ENCODE measurements around the gene HYAL4. TPM values are rescaled to one million over a fixed set of nuclear protein-coding genes. Genes with fewer than 3 reads are reported as not detected.

HYAL4 gene
- total and polyA plus RNA-seq, 2 of the 13 experiments (the other 11 are each of a cell fraction or from before 2014, with no cell fraction given): not detected

- POLR2A ChIA-PET: no interaction called here
- ATAC-seq (no peak), FAIRE-seq (no peak), DNase-seq (ENCODE audit: low spot score) (no peak)
- no peak overlapping the region for H3K4me3 ChIP-seq (replicated peaks in 1 of 3; ENCODE audit: insufficient read depth in 1 of 3, low read depth in 2 of 3, low read length in 3 of 3)
- no peaks in the 10 kb centered on the region for H3K79me2 ChIP-seq (ENCODE audit: insufficient read depth, low read length)
- no peaks in the 10 kb centered on the region for H3K27me3 ChIP-seq (ENCODE audit: control insufficient read depth in 1 of 2, insufficient read depth in 2 of 2, low read length in 2 of 2)
- 35% methylated on average over 3 of the region's 3 CpGs for WGBS (ENCODE audit: low lambda C conversion rate)
- TF ChIP-seq ZNF101 (CRISPR knock-in tag; IDR thresholded peaks at IDR 0.05; ENCODE audit: borderline replicate concordance, low read depth) (no peak), RAD51 (IDR thresholded peaks at IDR 0.05; ENCODE audit: borderline replicate concordance) (no peak)
- no peaks in the 10 kb centered on the region for H3K4me1 ChIP-seq (ENCODE audit: insufficient read depth, low read length)
- no peaks in the 10 kb centered on the region for H4K20me1 ChIP-seq (ENCODE audit: insufficient read depth, low read length)
- H3K36me3 ChIP-seq (replicated peaks in 1 of 2; ENCODE audit: control insufficient read depth in 1 of 2, insufficient read depth in 2 of 2, low read length in 2 of 2): no peaks in the 10 kb centered on the region
- H2AFZ ChIP-seq (ENCODE audit: low read length): no peak overlapping the region
- CTCF ChIA-PET (ENCODE audit: low intra/inter-chr PET ratio, low total read pairs): interaction anchor here (2.2 to 2.3 kb wide), 2 partner anchors 66 to 182 kb away, joined by 16 to 22 read pairs; no protein-coding TSS in a partner anchor
- intact Hi-C loops (cut with micrococcal nuclease; ENCODE audit: unreplicated experiment) (loop anchor here (2.0 kb wide), 1 partner anchor 182 kb away; no protein-coding TSS in a partner anchor), in situ Hi-C loops (cut with HindIII; ENCODE audit: extremely low pct_ligation_motif_present, low pct_unique_long_range_greater_than_20kb) (loop anchor here (5.0 to 10.0 kb wide), 2 partner anchors 177 to 230 kb away; no protein-coding TSS in a partner anchor)
- H3K9ac ChIP-seq (ENCODE audit: insufficient read depth, low read depth, low read length): no peak overlapping the region
- BruUV-seq (replicated peaks): no TSS peak
- H3K4me2 ChIP-seq (ENCODE audit: low read depth, low read length): no peak overlapping the region
- no peaks in the 10 kb centered on the region for H3K9me3 ChIP-seq (ENCODE audit: low read length)
- H3K27ac ChIP-seq (ENCODE audit: extremely low read length, insufficient read depth, low read length): no peak overlapping the region
Observed at GRCh38 chr7:123864436-123864835, 19.5 kb downstream of the HYAL4 start.

GRCh38 chr7:123864966-123865365 is 20.0 kb downstream of the HYAL4 start:
- WGBS (ENCODE audit: low lambda C conversion rate): 38% methylated on average over 1 of the region's 1 CpG
- POLR2A ChIA-PET: no interaction called here
- intact Hi-C loops (cut with micrococcal nuclease; ENCODE audit: unreplicated experiment): loop anchor here (1.0 to 2.0 kb wide), 3 partner anchors 67 to 230 kb away; no protein-coding TSS in a partner anchor
- no peaks in the 10 kb centered on the region for H3K27me3 ChIP-seq (ENCODE audit: control insufficient read depth in 1 of 2, insufficient read depth in 2 of 2, low read length in 2 of 2)
- H4K20me1 ChIP-seq (ENCODE audit: insufficient read depth, low read length): no peaks in the 10 kb centered on the region
- no peak for ATAC-seq
- H3K36me3 ChIP-seq (replicated peaks in 1 of 2; ENCODE audit: control insufficient read depth in 1 of 2, insufficient read depth in 2 of 2, low read length in 2 of 2): no peaks in the 10 kb centered on the region
- H3K4me3 ChIP-seq (replicated peaks in 1 of 3; ENCODE audit: insufficient read depth in 1 of 3, low read depth in 2 of 3, low read length in 3 of 3): no peak overlapping the region
- H3K27ac ChIP-seq (ENCODE audit: extremely low read length, insufficient read depth, low read length): no peak overlapping the region
- BruUV-seq (replicated peaks): no TSS peak
- CTCF ChIA-PET (ENCODE audit: low intra/inter-chr PET ratio, low total read pairs): interaction anchor here (0.6 to 2.3 kb wide), 6 partner anchors 67 to 371 kb away, joined by 3 to 22 read pairs (median 7); no protein-coding TSS in a partner anchor
- DNase-seq (ENCODE audit: low spot score): no peak
- in situ Hi-C loops (cut with HindIII; ENCODE audit: extremely low pct_ligation_motif_present, low pct_unique_long_range_greater_than_20kb): loop anchor here (5.0 to 10.0 kb wide), 2 partner anchors 178 to 230 kb away; no protein-coding TSS in a partner anchor
- H3K9ac ChIP-seq (ENCODE audit: insufficient read depth, low read depth, low read length): no peak overlapping the region
- H3K79me2 ChIP-seq (ENCODE audit: insufficient read depth, low read length): no peaks in the 10 kb centered on the region
- H3K4me1 ChIP-seq (ENCODE audit: insufficient read depth, low read length): no peaks in the 10 kb centered on the region
- no peaks in the 10 kb centered on the region for H3K9me3 ChIP-seq (ENCODE audit: low read length)
- H2AFZ ChIP-seq (ENCODE audit: low read length): no peak overlapping the region
- FAIRE-seq: no peak
- H3K4me2 ChIP-seq (ENCODE audit: low read depth, low read length): no peak overlapping the region
- TF ChIP-seq IRF9 (CRISPR knock-in tag; IDR thresholded peaks at IDR 0.05; ENCODE audit: borderline replicate concordance) (no peak), ZNF512B (CRISPR knock-in tag; IDR thresholded peaks at IDR 0.05; ENCODE audit: borderline replicate concordance) (no peak), ZSCAN21 (CRISPR knock-in tag; IDR thresholded peaks at IDR 0.05; ENCODE audit: borderline replicate concordance) (no peak)
- TF ChIP-seq, protein P1, sequence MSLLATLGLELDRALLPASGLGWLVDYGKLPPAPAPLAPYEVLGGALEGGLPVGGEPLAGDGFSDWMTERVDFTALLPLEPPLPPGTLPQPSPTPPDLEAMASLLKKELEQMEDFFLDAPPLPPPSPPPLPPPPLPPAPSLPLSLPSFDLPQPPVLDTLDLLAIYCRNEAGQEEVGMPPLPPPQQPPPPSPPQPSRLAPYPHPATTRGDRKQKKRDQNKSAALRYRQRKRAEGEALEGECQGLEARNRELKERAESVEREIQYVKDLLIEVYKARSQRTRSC (CRISPR knock-in tag; IDR thresholded peaks at IDR 0.05; ENCODE audit: low read depth): no peak
